HG02870 (cell line): ENCODE measurements around the gene CLSTN1.
"Not testable (repeated sequence)": the region's sequence is repeated elsewhere in the genome, so short reads cannot be mapped to it uniquely, and the experiment has no call there.

Experiments used
- ATAC-seq: cut with Tn5 transposase; IDR thresholded peaks from one replicate; pipeline ENCODE4 v1.9.1; 2021; ENCODE audit warnings: mild to moderate bottlenecking, moderate library complexity; ENCODE audit not compliant: unreplicated experiment

Gene CLSTN1

DNA sequence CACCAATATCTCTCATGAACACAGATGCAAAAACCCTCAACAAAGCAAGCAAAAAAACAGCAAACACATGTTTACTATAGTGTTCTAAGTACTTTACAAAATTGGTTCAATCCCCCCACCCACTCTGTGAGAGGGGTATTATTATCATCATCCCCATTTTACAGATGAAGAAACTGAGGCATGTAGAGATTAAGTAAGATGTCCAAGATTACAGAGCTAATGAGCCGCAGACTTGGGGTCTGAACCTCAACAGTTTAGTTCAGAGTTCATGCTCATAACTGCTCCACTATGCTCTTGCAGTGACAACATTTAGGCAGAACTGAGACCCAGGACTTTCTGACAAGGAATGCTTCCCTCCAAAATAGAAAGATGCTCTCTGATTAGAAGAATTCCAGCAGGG lies 21.9 kb downstream of the CLSTN1 start:
- no peak for ATAC-seq

DNA sequence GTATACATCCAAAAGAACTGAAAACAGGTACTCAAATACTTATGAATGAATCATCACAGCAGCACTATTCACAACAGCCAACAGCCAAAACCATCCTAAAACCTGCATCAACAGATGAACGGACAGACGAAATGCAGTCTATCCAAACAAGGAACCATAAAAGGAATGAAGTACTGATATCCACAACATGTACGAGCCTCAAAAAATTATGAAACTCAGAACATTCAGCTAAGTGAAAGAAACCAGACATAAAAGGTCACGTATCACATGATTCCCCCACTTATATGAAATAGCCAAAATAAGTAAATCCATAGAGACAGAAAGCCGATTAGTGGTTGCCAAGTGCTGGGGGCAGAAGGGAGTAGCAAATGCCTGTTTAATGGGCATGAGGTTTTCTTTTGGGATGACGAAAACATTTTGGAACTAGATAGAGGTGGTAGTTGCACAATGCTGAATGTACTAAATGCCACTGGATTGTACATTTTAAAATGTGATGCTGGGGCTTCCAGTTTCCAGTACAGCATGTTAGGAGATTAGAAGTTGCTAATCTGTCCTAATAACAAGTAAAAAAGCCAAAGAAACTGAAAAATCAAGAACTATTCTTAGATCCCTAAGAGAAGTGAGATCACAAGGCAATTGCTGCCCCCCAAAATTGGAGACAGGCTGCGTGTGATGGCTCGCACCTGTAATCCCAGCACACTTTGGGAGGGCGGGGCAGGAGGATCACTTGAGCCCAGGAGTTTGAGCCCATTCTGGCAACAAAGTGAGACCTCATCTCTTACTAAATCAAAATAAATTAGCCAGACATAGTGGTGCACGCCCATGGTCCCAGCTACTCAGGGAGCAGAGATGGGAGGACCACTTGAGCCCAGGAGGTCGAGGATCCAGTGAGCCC lies 25.3 kb downstream of the CLSTN1 start:
- no peak for ATAC-seq

DNA sequence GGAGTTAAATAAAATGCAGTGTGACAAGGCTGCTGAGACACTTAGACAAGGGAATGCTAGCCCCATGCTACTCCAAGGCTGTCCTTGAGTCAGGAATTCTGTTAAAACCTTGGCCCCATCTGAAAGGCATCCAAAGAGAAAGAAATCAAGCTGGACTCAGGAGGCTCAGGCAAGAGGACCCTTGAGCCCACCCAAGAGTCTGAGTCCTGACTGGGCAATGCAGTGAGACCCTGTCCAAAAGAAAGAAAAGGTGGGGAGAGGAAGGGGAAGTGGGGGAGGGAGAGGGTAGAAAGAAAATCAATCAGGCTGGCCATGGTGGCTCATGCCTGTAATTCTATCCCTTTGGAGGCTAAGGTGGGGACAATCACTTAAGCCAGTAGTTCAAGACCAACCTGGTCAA lies 26.7 kb downstream of the CLSTN1 start:
- ATAC-seq, result no peak

DNA sequence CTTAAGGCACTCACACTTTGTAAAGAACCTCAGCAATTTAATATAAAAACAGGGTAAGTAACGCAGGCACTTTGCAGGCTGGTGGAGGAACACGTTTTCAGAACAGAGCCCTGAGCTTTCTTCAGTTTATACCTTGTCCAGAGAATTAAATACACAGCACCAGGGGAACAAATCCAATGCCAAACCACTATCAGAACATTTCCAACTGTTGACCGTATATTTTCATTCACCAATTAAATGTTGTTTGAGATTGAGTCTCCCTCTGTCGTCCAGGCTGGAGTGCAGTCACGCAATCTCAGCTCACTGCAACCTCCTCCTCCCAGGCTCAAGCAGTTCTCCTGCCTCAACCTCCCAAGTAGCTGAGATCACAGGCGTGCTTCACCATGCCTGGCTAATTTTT lies 29.7 kb downstream of the CLSTN1 start:
- no peak for ATAC-seq

DNA sequence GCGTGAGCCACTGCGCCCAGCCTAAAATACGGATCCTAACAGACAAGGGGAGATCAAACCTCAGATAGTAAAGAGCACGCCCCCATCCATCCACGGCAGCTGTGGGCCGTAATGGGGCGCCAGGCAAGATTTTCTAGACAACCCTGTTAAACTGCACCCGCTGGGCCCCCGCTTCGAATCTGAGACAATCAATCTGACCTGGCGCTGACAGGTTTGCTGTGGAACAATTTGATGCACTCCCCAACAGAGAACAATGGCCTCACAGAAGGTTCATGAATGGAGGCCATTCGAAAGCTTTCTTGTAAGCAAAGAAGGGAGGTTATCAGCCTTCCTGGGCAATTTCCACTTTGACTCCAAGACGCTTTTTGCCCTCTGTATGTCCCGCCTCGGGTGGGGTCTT lies 30.5 kb downstream of the CLSTN1 start:
- no peak for ATAC-seq

DNA sequence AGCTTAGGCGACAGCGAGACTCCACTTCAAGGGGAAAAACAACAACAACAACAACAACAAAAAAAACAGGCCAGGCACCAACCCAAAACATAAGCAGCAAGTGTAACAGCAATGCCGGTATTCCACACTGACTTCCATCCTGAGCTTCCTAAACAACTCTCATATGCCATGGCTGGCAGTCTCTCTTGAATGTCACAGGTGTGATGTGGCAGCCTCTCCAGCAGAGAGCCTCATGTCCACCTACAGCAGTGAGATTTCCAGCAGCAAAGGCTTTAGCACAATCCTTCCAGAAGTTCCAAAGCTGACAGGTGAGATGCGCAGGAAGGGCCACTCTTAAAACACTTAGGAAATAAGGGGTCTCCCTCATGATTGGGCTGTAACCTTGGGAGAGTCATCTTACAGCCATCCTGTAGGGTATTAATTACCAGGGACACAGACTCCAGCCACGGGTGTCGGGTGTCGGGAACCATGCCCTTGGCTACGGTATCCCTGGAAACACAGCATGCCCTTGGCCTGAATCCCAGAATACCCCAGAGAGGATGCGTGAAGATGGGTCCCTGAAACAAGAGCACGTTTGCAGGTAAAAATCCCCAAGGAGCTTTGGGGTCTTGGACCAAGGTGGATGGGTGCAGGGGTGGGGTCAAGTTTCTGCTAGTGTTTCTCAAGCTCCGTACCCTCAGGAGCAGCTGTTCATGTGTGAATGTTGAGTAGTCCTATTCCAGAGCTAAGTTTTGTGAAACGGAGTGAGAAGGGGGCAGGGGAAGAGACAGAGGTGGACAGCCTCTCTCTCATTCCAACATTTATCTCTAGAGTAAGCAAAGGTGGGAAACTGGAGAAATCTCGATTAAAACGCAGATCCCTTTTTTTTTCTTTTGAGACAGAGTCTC lies 31.4 kb downstream of the CLSTN1 start:
- ATAC-seq, result no peak

DNA sequence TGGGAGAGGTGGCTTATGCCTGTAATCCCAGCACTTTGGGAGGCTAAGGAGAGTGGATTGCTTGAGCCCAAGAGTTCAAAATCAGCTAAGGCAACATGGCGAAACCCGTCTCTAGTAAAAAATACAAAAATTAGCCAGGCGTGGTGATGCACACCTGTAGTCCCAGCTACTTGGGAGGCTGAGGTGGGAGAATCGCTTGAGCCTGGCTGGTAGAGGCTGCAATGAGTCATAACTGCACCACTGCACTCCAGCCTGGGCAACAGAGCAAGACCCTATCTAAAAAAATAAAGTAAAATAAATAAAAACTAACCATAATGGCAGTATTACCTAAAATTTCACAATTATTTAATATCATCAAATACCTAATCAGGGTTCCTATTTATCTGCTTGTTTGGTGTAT lies 34.1 kb downstream of the CLSTN1 start:
- ATAC-seq, result not testable (repeated sequence)

DNA sequence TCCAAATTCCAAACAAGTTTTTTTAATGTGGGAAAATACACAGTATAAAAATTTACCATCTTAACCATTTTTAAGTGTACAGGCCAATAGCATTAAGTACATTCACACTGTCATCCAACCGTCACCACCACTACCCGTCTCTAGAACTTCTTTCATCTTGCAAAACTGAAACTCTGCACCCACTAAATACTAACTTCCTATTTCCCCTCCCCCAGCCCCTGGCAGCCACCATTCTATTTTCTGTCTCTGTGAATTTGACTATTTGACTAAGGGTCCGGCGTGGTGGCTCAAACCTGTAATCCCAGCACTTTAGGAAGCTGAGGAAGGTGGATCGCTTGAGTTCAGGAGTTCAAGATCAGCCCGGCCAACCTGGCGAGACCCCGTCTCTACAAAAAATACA lies 36.1 kb downstream of the CLSTN1 start:
- no peak for ATAC-seq

DNA sequence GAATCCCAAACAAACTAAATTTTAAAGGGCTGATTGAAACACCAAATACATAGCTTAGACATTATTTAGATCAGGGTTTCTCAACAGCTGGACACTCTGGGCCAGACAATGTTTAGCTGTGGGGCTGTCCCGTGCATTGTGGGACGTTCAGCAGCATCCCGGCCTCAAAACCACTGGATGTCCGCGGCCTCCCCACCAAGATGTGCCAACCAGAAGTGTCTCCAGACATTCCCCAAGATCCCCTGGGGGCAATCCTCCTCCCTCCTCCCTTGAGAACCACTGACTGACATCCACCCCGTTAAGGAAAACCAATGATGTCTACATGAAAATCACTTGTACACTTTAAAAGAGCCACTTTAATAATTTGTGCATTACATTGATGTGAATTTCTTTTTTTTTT lies 38.4 kb downstream of the CLSTN1 start:
- no peak for ATAC-seq

DNA sequence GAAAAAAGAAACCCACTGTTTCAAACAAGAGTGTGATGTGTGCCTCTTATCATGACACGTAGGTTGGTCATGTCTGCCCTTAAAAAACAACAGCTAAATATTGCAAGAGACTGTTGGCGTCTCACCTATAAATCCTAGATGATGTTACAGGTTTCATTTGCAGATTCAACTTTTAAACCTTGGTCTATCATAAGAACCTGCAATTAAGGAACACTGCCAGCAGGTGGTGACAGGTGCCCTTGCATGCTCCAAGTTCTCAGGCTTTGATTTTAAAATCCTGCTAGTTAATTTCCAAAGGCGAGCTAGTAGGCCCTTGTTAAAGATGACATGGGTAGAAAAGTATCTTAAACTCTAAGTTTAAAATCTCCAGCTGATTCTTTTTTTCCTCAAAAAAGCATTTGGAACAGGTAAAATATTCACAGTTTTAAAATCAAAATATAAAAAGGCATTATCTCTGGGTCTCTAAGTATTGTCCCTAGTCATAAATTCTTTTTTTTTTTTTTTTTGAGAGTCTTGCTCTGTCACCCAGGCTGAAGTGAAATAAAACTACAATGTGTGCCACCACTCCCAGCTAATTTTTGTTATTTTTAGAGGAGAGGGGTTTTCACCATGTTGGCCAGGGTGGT lies 39.1 kb downstream of the CLSTN1 start:
- ATAC-seq, result no peak

DNA sequence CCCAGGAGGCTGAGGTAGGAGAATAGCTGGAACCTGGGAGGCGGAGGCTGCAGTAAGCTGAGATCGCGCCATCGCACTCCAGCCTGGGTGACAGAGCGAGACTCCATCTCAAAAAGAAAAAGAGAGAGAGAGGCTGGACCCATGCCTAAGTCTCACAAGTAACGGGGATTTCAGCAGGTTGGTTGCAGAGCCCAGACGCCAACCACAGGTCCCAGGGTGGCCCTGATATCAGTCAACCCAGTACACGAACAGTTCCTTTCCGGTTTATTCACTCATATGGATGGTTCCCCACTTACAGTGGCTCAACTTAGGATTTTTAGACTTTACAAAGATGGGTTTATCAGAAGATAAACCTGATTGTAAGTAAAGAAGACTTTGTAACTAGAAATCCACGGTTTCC lies 40.9 kb downstream of the CLSTN1 start:
- ATAC-seq, result no peak

DNA sequence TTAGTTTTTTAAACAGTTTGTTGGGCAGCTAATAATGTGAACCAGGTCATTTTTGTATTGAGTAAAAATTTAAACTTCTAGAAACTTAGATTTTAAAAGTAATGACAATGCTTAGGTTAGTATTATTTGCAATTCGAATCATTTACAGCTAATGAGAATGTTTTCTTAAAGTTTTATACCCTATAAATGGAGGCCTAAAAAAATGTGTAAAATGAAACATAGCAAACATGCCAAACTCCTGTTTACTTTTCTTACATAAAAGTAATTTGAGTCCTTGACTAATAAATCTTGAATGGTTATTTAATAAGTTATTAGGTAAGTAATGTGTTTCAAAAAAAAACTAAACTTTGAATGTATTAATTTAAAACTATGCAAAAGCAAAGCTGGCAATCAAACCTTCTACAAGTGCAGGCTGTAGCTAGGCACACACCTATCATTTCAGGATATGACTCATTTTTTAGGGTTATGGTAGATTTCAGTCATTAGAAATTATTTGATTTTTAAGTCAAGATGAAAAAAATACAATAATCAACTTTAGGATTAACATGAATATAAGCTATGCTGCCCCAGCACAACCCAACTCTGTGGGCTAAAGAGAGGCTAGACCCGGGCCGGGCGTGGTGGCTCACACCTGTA lies 41.5 kb downstream of the CLSTN1 start:
- no peak for ATAC-seq

DNA sequence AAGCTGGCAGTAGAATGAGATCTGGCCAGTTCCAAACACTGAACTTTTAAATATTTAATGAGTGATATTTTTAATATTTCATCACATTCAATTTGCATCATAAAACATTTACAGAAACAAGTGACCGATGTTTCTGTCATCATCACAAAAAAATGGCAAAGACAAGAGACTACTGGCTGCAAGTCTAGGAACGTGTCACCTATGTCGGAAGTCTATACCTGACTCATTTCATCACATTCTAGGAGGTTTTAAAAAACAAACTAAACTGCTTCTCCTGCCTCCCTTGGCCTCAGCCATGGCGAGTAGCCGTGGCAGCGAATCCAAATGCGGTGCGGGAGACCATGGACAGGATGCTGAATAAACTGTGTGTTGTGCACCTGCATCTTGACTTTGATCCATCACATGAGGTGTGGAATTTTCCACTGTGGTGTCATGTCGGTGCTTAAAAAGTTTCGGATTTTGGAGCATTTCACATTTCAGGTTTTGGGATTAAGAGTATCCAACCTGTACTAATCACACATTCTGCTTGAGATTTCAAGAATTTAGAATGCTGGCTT lies 43.1 kb downstream of the CLSTN1 start:
- no peak for ATAC-seq

DNA sequence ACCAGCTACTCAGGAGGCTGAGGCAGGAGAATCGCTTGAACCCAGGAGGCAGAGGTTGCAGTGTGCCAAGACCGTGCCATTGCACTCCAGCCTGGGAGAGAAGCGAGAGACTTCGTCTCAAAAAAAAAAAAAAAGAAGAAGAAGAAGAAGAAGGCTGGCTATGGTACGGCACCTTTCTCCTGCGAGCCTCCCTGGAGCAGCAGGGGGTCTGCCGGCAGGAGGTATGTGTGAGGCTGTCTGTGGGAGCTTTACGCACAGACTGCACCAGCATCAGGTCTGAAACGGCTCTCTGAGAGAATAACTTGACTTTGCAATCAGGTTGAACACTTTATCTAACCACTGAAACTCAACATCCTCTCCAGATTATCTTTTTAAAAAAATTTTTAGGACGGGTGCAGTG lies 44.9 kb downstream of the CLSTN1 start:
- ATAC-seq, result no peak

DNA sequence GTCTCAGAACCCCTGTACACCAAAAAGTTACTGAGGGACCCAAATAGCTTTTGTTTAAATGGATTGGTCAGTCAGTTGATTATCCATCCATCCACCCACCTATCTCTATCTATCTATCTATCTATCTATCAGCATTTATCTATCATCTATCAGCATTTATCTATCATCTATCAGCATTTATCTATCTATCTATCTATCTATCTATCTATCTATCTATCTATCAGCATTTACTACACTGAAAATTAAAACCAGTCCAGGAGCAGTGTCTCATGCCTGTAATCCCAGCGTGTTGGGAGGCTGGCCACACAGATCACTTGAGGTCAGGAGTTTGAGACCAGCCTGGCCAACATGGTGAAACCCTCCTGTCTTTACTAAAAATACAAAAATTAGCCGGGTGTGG lies 47.1 kb downstream of the CLSTN1 start:
- no peak for ATAC-seq

DNA sequence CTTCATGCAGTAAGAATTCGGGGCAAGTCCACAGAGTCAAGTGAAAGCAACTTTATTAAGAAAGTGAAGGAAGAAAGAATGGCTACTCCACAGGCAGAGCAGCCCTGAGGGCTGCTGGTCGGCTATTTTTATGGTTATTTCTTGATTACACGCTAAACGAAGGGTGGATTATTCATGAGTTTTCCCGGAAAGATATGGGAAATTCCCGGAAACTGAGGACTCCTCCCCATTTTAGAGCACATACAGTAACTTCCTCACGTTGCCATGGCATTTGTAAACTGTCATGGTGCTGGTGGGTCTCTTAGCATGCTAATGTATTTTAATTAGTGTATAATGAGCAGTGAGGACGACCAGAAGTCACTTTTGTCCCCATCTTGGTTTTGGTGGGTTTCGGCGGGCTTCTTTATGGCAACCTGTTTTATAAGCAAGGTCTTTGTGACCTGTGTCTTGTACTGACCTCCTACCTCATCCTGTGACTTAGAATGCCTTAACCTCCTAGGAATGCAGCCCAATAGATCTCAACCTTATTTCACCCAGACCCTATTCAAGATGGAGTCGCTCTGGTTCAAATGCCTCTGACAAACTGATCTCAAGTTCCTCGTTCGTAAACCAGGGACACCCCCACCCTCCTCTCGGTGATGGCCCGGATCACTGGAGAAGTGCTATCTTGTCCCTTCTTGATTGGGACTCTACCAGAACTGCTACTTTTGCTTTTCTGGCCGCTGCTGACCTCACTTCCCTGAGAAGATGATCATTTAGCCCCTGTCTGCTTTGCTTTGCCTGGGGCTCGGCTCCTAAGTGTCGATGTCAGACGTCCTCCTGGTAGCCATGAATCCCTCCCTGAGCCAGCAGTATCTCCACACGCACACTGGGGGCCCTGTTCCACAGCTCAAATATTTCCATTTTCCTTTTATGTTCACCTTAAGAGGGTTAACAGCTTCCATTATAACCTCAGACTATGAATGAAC lies 48.8 kb downstream of the CLSTN1 start:
- no peak for ATAC-seq

DNA sequence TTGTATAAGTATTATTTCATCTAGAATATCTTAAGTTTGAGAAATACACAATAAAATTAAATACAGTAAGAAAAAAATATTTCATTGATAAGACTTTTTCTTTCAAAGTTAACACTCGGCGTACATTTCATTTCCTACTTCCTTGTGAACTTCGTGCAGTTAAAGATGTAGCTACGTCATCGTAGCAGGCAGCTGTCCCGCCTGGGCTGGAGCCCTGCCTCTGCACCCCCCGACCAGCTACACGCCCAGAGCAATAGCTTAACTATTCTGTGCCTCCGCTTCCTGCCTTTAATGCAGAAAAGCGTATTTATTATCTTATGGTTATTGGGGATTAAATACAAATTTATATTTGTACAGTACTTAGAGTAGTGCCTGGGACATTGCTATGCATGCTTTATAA lies 53.5 kb downstream of the CLSTN1 start:
- ATAC-seq, result no peak

DNA sequence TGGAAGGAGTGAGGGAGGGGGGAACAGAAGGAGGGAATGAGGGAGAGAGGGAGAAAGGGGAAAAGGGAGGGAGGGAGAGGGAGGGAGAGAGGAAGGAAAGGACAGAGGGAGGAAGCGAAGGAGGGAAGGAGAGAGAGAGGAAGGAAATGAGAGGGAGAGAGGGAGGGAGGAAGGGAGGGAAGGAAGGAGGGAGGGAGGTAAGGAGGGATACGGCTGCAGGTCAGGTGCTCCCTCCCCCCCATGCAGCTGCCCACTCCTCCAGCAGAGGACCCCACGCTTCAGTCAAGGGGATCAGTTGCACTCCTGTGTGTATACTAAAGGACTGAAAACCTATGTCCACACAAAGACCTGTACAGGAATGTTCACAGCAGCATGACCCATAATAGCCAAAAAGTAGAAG lies 54.8 kb downstream of the CLSTN1 start:
- ATAC-seq, result no peak

DNA sequence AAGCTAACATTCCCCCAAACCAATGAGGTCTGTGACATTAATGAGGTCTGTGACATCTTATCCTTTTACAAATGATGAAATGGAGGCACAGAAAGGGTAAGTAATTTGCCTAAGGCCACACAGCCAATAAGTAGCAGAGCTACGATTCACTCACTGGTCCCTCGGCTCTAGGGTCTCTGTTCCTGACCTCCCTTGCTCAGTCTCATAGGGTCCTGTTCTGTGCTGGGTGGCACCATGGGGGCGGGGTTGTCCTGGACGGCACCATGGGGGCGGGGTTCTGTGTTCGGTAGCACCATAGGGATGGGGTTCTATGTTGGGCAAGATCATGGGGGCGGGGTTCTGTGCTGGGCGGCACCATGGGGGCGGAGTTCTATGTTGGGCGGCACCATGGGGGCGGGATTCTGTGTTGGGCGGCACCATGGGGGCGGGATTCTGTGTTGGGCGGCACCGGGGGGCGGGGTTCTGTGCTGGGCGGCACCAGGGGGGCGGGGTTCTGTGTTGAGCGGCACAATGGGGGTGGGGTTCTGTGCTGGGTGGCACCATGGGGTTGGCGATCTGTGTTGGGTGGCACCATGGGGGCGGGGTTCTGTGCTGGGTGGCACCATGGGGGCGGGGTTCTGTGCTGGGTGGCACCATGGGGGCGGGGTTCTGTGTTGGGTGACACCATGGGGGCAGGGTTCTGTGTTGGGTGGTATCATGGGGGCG lies 55.6 kb downstream of the CLSTN1 start:
- no peak for ATAC-seq
